PC-9 (cell line): ENCODE results near the gene LRFN3. TPM values are rescaled to one million over a fixed set of nuclear protein-coding genes. Genes with fewer than 3 reads are reported as not detected.

Experiments used
- BruUV-seq: library from RNA; stranded (reverse); fragments of 400-500 nt; replicated peaks from 2 replicates; lab custom pipeline; 2021; lab: Mats Ljungman, UMichigan
- CTCF ChIA-PET: fragments of 300-600 bp; sonication (Branson Sonifier 250); formaldehyde crosslinking; loops from one replicate; lab custom pipeline; 2022; ENCODE audit warnings: antibody characterized with exemption; lab: Charles Lee
- POLR2A ChIA-PET: fragments of 300-600 bp; sonication (Branson Sonifier 250); formaldehyde crosslinking; loops from one replicate; lab custom pipeline; 2022; ENCODE audit warnings: antibody characterized with exemption; ENCODE audit not compliant: unreplicated experiment; lab: Charles Lee
- DNase-seq, 2 experiments: peaks; one replicate each; pipeline versions ENCODE4 v3.0.0 to v3.0.0-alpha.2; 2015 to 2022; ENCODE audit warnings: mixed read lengths in 1 of 2
- H2AFZ ChIP-seq: fragments of 200-600 bp; sonication (generic); 2 replicates; pipeline ENCODE4 v1.8.1; 2017; ENCODE audit warnings: antibody characterized with exemption
- H3F3A ChIP-seq: fragments of 200-600 bp; sonication (generic); 2 replicates; pipeline ENCODE4 v1.8.1; 2017; ENCODE audit warnings: antibody characterized with exemption, mild to moderate bottlenecking, low read depth; ENCODE audit not compliant: insufficient read depth
- H3K27ac ChIP-seq: fragments of 200-600 bp; sonication (generic); 2 replicates; pipeline ENCODE4 v1.6.1; 2016; ENCODE audit warnings: mixed run types
- H3K27me3 ChIP-seq: fragments of 200-600 bp; sonication (generic); 2 replicates; pipeline ENCODE4 v1.6.1; 2016; ENCODE audit warnings: low read depth, mixed run types; ENCODE audit not compliant: insufficient read depth
- H3K36me3 ChIP-seq: fragments of 200-600 bp; sonication (generic); 2 replicates; pipeline ENCODE4 v1.6.1; 2016; ENCODE audit warnings: low read depth, mixed run types
- H3K4me1 ChIP-seq: fragments of 200-600 bp; sonication (generic); replicated peaks from 2 replicates; pipeline ENCODE4 v1.6.1; 2016; ENCODE audit warnings: mixed run types; ENCODE audit not compliant: insufficient read depth
- H3K4me2 ChIP-seq: fragments of 200-600 bp; sonication (generic); 2 replicates; pipeline ENCODE4 v1.6.1; 2017; ENCODE audit warnings: mixed run types
- H3K4me3 ChIP-seq: fragments of 200-600 bp; sonication (generic); 2 replicates; pipeline ENCODE4 v1.6.1; 2016; ENCODE audit warnings: mixed run types
- H3K79me2 ChIP-seq: fragments of 200-600 bp; sonication (generic); 2 replicates; pipeline ENCODE4 v1.6.1; 2017; ENCODE audit warnings: low read depth, mixed run types
- H3K9me2 ChIP-seq: fragments of 200-600 bp; sonication (generic); 2 replicates; pipeline ENCODE4 v1.8.1; 2017; ENCODE audit warnings: mild to moderate bottlenecking; ENCODE audit not compliant: insufficient read depth
- H3K9me3 ChIP-seq: fragments of 200-600 bp; sonication (generic); 2 replicates; pipeline ENCODE4 v1.8.1; 2016; ENCODE audit warnings: low read depth; ENCODE audit not compliant: insufficient read depth
- H4K20me1 ChIP-seq: fragments of 200-600 bp; sonication (generic); 2 replicates; pipeline ENCODE4 v1.8.1; 2017; ENCODE audit not compliant: insufficient read depth
- CTCF ChIP-seq: fragments of 200-600 bp; sonication (generic); conservative IDR thresholded peaks from 2 replicates; pipeline ENCODE4 v1.6.1; 2017; ENCODE audit warnings: mixed run types, antibody characterized with exemption, mild to moderate bottlenecking, moderate library complexity
- EZH2 ChIP-seq: fragments of 200-600 bp; sonication (generic); IDR thresholded peaks from 2 replicates; pipeline ENCODE4 v1.8.0; 2017; ENCODE audit warnings: antibody characterized with exemption, low read depth
- intact Hi-C: fragments of 100-400 bp; cut with micrococcal nuclease; formaldehyde crosslinking; loops from one replicate; pipeline ENCODE4 v1.10.0; 2022; ENCODE audit not compliant: unreplicated experiment
- total RNA-seq: library from RNA; stranded (reverse); gene quantifications from 2 replicates; pipeline ENCODE4 v1.2.3, GENCODE V29; 2021

LRFN3 gene
- total RNA-seq, 1 experiment from 2014 or later: 10.5 TPM

DNA sequence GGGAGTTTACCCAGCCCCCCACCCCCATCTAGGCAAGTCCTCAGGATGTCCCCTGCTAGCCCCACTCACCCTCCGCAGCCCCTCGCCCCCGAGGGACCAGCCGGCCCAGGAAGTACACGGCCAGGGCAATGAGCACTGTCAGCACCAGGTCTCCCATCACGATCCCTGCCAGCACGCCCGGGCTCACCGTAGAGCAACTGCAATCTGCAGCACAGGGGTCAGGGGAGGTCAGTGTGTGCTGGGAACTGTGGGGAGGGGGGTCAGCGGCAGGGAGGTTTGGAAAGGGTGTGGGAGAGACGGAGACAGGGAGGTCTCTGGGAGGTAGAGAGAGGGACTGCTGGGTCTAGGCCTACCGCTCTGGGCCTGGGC lies 28.8 kb upstream of the LRFN3 start:
- TF ChIP-seq CTCF: no peak
- no peak for TF ChIP-seq EZH2
- no peaks in the 10 kb centered on the region for H3K36me3 ChIP-seq
- peaks cover 8% of the 10 kb centered on the region for H3F3A ChIP-seq
- no peaks in the 10 kb centered on the region for H4K20me1 ChIP-seq
- H3K4me3 ChIP-seq: no peak overlapping the region
- no peaks in the 10 kb centered on the region for H3K79me2 ChIP-seq
- H2AFZ ChIP-seq: no peak overlapping the region
- no peaks in the 10 kb centered on the region for H3K27me3 ChIP-seq
- H3K4me1 ChIP-seq: no peaks in the 10 kb centered on the region
- H3K9me3 ChIP-seq: no peaks in the 10 kb centered on the region
- intact Hi-C loops: loop anchor here (10.0 kb wide), 1 partner anchor 163 kb away; the partner anchor contains the start of genes IGFLR1, LIN37, PSENEN and U2AF1L4
- H3K9me2 ChIP-seq: no peaks in the 10 kb centered on the region
- H3K4me2 ChIP-seq: no peak overlapping the region
- BruUV-seq: no TSS peak
- H3K27ac ChIP-seq: no peak overlapping the region
- ChIA-PET POLR2A (no interaction called here), CTCF (no interaction called here)
- DNase-seq: no peak

DNA sequence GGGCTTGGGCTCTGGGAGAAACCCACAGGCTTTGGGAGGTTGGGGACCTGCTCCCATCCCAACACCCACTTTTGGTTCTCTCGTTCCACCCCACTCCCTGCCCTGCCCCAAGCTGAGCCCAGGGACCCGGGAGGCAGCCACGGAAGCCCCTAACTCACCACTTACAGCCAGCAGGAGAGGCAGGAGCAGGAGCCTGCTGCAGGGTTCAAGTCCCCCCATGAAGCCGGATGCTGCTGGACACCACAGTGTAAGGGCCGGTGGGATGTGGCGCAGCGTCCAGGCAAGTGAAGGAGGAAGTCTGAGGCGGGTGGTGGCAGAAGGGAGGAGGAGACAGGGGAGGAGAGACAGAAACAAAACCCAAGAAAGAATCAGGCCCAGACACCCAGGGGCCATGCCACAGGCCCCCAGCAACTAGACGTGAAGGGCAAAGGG lies 28.1 kb upstream of the LRFN3 start, which contains the start of gene TYROBP:
TYROBP (minus strand) TSS at position 286 of the 432 bp plus-strand sequence; CDS start at position 219, 67 bp downstream.
- TF ChIP-seq EZH2 (no peak), CTCF (no peak)
- Histone ChIP-seq H3K36me3 (no peaks in the 10 kb centered on the region), H3F3A (peaks cover 8% of the 10 kb centered on the region), H4K20me1 (no peaks in the 10 kb centered on the region), H3K4me3 (no peak within 1 kb of the TSS), H3K9me3 (no peaks in the 10 kb centered on the region), H3K79me2 (no peaks in the 10 kb centered on the region), H3K4me1 (no peaks in the 10 kb centered on the region), H3K27ac (no peak within 1 kb of the TSS), H3K27me3 (no peaks in the 10 kb centered on the region), H3K9me2 (no peaks in the 10 kb centered on the region), H2AFZ (no peak within 1 kb of the TSS), H3K4me2 (no peak within 1 kb of the TSS)
- intact Hi-C loops: loop anchor here (10.0 kb wide), 1 partner anchor 163 kb away; the partner anchor contains the start of genes IGFLR1, LIN37, PSENEN and U2AF1L4
- POLR2A ChIA-PET: no interaction called here
- no peak for DNase-seq
- CTCF ChIA-PET: no interaction called here
- BruUV-seq: no TSS peak

- H2AFZ ChIP-seq: no peak overlapping the region
Measured at GRCh38 chr19:35908973-35909683, 27.0 kb upstream of the LRFN3 start.

More at GRCh38 chr19:35908973-35909683, 27.0 kb upstream of the LRFN3 start:
- Histone ChIP-seq H3K9me2 (no peaks in the 10 kb centered on the region), H4K20me1 (no peaks in the 10 kb centered on the region), H3K4me3 (no peak overlapping the region), H3K79me2 (no peaks in the 10 kb centered on the region), H3K27ac (no peak overlapping the region), H3K36me3 (no peaks in the 10 kb centered on the region), H3K27me3 (no peaks in the 10 kb centered on the region), H3K4me1 (no peaks in the 10 kb centered on the region), H3K9me3 (no peaks in the 10 kb centered on the region), H3K4me2 (no peak overlapping the region), H3F3A (peaks cover 8% of the 10 kb centered on the region)
- ChIA-PET POLR2A (no interaction called here), CTCF (no interaction called here)
- intact Hi-C loops: loop anchor here (10.0 kb wide), 1 partner anchor 164 kb away; the partner anchor contains the start of genes IGFLR1, LIN37, PSENEN and U2AF1L4
- no peak for DNase-seq
- TF ChIP-seq EZH2 (no peak), CTCF (no peak)
- no TSS peak for BruUV-seq
